ENCODE data around the gene CTTNBP2.

Gene CTTNBP2

GRCh38 chr7:117888627-117889026 lies 15.4 kb upstream of the CTTNBP2 start:
- no peaks in the 10 kb centered on the region for H3K9me3 ChIP-seq (ENCODE audit: insufficient read depth, low read length)
- no peaks in the 10 kb centered on the region for H3K79me2 ChIP-seq (ENCODE audit: low read length)
- H3K9ac ChIP-seq (ENCODE audit: low read length) = no peak overlapping the region
- H3K27ac ChIP-seq (ENCODE audit: low read length) = no peak overlapping the region
- H4K20me1 ChIP-seq (ENCODE audit: insufficient read depth, low read length) = no peaks in the 10 kb centered on the region
- H2AFZ ChIP-seq (ENCODE audit: low read depth, low read length) = no peak overlapping the region
- no peaks in the 10 kb centered on the region for H3K4me1 ChIP-seq (ENCODE audit: low read length)
- no peaks in the 10 kb centered on the region for H3K27me3 ChIP-seq (ENCODE audit: low read depth, low read length)
- no peak overlapping the region for H3K4me2 ChIP-seq (ENCODE audit: low read length)
- no peaks in the 10 kb centered on the region for H3K36me3 ChIP-seq (replicated peaks; ENCODE audit: low read depth, low read length)
- no peak overlapping the region for H3K4me3 ChIP-seq (ENCODE audit: low read length)
- TF ChIP-seq CTCF (IDR thresholded peaks at IDR 0.05; ENCODE audit: low read depth, low read length) (no peak), EZH2phosphoT487 (IDR thresholded peaks at IDR 0.05; ENCODE audit: low read depth) (no peak)

GRCh38 chr7:117882594-117882993 lies 9.4 kb upstream of the CTTNBP2 start:
- Histone ChIP-seq H4K20me1 (ENCODE audit: insufficient read depth, low read length) (no peaks in the 10 kb centered on the region), H3K27me3 (ENCODE audit: low read depth, low read length) (no peaks in the 10 kb centered on the region), H3K4me3 (ENCODE audit: low read length) (no peak overlapping the region), H3K79me2 (ENCODE audit: low read length) (no peaks in the 10 kb centered on the region), H2AFZ (ENCODE audit: low read depth, low read length) (no peak overlapping the region), H3K27ac (ENCODE audit: low read length) (no peak overlapping the region), H3K4me1 (ENCODE audit: low read length) (no peaks in the 10 kb centered on the region), H3K36me3 (replicated peaks; ENCODE audit: low read depth, low read length) (no peaks in the 10 kb centered on the region), H3K4me2 (ENCODE audit: low read length) (no peak overlapping the region), H3K9me3 (ENCODE audit: insufficient read depth, low read length) (no peaks in the 10 kb centered on the region), H3K9ac (ENCODE audit: low read length) (no peak overlapping the region)
- no peak for TF ChIP-seq CTCF (IDR thresholded peaks at IDR 0.05; ENCODE audit: low read depth, low read length)

GRCh38 chr7:117876761-117877160 lies 3.5 kb upstream of the CTTNBP2 start:
- Histone ChIP-seq H3K4me3 (ENCODE audit: low read length) (no peak overlapping the region), H3K36me3 (replicated peaks; ENCODE audit: low read depth, low read length) (no peaks in the 10 kb centered on the region), H2AFZ (ENCODE audit: low read depth, low read length) (no peak overlapping the region), H3K9me3 (ENCODE audit: insufficient read depth, low read length) (no peaks in the 10 kb centered on the region), H3K27ac (ENCODE audit: low read length) (no peak overlapping the region), H3K79me2 (ENCODE audit: low read length) (no peaks in the 10 kb centered on the region), H3K4me2 (ENCODE audit: low read length) (no peak overlapping the region), H3K4me1 (ENCODE audit: low read length) (peaks cover 19% of the 10 kb centered on the region), H3K27me3 (ENCODE audit: low read depth, low read length) (no peaks in the 10 kb centered on the region), H4K20me1 (ENCODE audit: insufficient read depth, low read length) (no peaks in the 10 kb centered on the region), H3K9ac (ENCODE audit: low read length) (no peak overlapping the region)
- TF ChIP-seq EZH2phosphoT487 (IDR thresholded peaks at IDR 0.05; ENCODE audit: low read depth) (no peak), CTCF (IDR thresholded peaks at IDR 0.05; ENCODE audit: low read depth, low read length) (no peak)

GRCh38 chr7:117875566-117875965 lies 2.3 kb upstream of the CTTNBP2 start:
- H2AFZ ChIP-seq (ENCODE audit: low read depth, low read length) = no peak overlapping the region
- no peak overlapping the region for H3K27ac ChIP-seq (ENCODE audit: low read length)
- TF ChIP-seq CTCF (IDR thresholded peaks at IDR 0.05; ENCODE audit: low read depth, low read length) = peak; percentile 16; the same call in 1 of the 2 replicates
- TF ChIP-seq EZH2phosphoT487 (IDR thresholded peaks at IDR 0.05; ENCODE audit: low read depth) = no peak
- H4K20me1 ChIP-seq (ENCODE audit: insufficient read depth, low read length) = no peaks in the 10 kb centered on the region
- H3K4me3 ChIP-seq (ENCODE audit: low read length) = no peak overlapping the region
- H3K4me1 ChIP-seq (ENCODE audit: low read length) = peaks cover 21% of the 10 kb centered on the region
- H3K36me3 ChIP-seq (replicated peaks; ENCODE audit: low read depth, low read length) = no peaks in the 10 kb centered on the region
- H3K27me3 ChIP-seq (ENCODE audit: low read depth, low read length) = no peaks in the 10 kb centered on the region
- no peak overlapping the region for H3K9ac ChIP-seq (ENCODE audit: low read length)
- H3K79me2 ChIP-seq (ENCODE audit: low read length) = no peaks in the 10 kb centered on the region
- H3K4me2 ChIP-seq (ENCODE audit: low read length) = no peak overlapping the region
- no peaks in the 10 kb centered on the region for H3K9me3 ChIP-seq (ENCODE audit: insufficient read depth, low read length)
